ENCODE results near the gene SCNM1.

The SCNM1 gene

GRCh38 chr1:151145304-151146071, 20.5 kb upstream of the SCNM1 start:
- Histone ChIP-seq H3K27ac (peak overlapping the region in 11 of 21 experiments; percentile 57 to 82 (median 75)), H3K4me3 (peak overlapping the region; percentile 59 to 92 (median 64))

DNA sequence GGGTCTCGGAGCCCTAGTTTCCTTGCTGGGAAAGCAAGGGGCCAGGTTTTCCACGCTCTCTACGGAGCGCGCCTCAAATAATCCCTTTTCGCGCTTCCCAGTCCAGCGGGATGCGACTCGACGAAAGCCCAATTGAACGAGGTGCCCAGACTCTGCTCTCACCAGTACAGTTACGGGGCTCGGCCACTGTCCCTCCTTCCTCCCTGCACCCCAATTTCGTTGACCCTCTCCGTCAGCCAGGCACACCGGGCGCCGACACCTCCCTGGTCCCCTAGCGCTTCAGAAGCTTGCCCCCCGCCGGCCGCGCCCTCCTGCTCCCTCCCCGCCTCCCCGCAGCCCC, 19.9 kb upstream of the SCNM1 start:
- peak overlapping the region; percentile 59 to 92 (median 64) for H3K4me3 ChIP-seq
- peak overlapping the region in 20 of 21 experiments; percentile 25 to 82 (median 72) for H3K27ac ChIP-seq

DNA sequence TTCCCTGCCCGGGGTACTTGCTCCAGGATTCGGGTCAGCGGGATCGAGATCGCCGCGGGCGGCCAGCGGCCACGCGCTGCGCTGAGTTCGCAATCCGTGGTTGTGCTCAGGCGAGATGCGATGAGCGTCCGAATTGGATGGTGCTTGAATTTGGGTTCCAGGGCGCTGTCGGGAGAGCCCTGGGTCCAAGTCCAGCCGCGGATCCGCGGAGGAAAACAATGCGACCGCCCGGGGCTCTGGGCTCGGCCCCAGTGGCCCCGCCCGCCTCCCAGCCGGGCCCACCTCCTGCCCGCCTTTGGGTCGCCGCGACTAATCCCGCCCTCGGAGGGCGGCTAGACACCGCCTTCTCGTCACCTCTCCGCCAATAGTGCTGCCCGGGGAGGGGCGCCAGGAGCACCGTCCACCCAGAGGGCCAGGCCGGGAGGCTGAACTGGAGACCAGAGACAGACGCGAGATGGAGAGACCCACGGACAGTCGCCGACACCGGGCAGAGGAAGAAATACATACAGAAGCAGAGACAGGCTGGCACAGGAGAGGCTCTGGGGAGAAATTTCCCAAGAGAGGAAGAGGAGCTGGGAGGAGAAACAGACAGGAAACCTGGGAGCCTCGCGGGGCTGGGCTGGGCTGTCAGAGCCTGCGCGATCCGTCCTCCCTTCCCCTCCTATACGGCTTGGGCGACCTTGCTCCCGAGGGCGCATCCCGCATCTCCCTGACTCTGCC, 19.4 kb upstream of the SCNM1 start, which contains the start of gene SEMA6C:
Gene SEMA6C, minus strand, starts transcription at position 220 of the 720 bp plus-strand sequence. CDS start 4,010 bp downstream, outside the sequence.
- peak within 1 kb of the TSS in 20 of 21 experiments; percentile 25 to 84 (median 74) for H3K27ac ChIP-seq
- peak within 1 kb of the TSS; percentile 59 to 92 (median 64) for H3K4me3 ChIP-seq

DNA sequence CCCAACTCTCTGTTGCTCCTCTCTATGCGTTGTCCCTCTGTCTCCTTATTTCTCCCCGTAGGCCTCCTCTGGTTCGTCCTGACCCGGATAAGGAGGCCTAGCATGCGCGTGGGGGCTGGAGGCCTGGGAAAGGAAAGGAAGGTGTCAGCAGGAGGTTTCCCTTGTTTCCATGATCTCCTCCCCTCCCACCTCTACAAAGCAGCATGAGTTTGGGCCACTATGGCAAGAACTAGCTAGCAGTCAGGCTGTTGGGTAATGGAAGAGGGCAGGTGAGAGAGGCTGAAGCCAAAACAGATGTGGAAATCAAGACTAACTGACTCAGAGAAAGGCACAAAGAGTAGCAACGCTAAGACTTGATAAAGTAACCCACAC, 18.8 kb upstream of the SCNM1 start:
- Histone ChIP-seq H3K27ac (peak overlapping the region in 19 of 21 experiments; percentile 34 to 84 (median 72)), H3K4me3 (peak overlapping the region; percentile 59 to 92 (median 64))

DNA sequence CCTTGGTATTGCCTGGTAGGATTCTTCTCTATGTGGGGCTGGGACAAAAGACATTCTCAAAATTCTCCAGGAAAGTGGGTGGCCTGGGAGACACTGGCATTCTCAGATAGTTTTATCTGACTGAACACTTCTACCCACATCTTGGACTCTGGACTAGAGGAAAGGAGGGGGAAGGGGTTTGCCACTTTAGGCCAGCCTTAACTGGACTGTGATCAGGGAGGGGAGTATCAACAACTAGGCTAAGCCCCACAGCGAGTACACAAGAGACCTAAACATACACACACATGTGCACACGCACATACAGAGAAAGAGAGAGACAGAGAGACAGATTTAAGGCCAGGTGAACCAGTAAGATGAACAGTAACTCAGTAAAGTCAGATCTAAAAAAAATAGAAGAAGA, 18.3 kb upstream of the SCNM1 start:
- H3K27ac ChIP-seq, result peak overlapping the region in 14 of 21 experiments; percentile 34 to 84 (median 74)
- no peak overlapping the region for H3K4me3 ChIP-seq

DNA sequence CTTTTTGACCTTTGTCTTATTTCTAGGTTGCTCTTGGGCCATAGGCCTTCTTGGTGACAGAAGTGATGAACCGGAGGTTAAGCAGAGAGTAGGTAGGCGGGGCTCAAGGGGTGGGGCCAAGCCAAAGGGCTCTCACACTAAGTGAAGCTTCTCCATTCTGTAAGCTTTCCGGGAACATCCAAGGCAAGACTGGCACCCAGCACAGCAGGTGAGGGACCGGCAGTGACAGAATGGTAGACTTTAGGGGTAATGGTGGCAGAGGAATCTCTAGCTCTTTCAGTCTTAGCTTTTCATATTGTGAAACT, 9.5 kb upstream of the SCNM1 start, which contains the start of gene TNFAIP8L2:
Gene TNFAIP8L2, plus strand, starts transcription at position 135 of the 305 bp plus-strand sequence. CDS start 2,049 bp downstream, outside the sequence.
- peak within 1 kb of the TSS; percentile 26 to 43 (median 41) for H3K4me3 ChIP-seq
- peak within 1 kb of the TSS in 20 of 21 experiments; percentile 4 to 93 (median 65) for H3K27ac ChIP-seq

GRCh38 chr1:151157067-151157531, 8.8 kb upstream of the SCNM1 start:
- Histone ChIP-seq H3K4me3 (peak overlapping the region; percentile 26 to 43 (median 41)), H3K27ac (peak overlapping the region in 20 of 21 experiments; percentile 4 to 93 (median 65))

GRCh38 chr1:151158326-151158725, 7.6 kb upstream of the SCNM1 start:
- Histone ChIP-seq H3K4me3 (peak overlapping the region in 3 of 7 experiments; percentile 5 to 43 (median 43)), H3K27ac (peak overlapping the region in 13 of 21 experiments; percentile 7 to 93 (median 54))

DNA sequence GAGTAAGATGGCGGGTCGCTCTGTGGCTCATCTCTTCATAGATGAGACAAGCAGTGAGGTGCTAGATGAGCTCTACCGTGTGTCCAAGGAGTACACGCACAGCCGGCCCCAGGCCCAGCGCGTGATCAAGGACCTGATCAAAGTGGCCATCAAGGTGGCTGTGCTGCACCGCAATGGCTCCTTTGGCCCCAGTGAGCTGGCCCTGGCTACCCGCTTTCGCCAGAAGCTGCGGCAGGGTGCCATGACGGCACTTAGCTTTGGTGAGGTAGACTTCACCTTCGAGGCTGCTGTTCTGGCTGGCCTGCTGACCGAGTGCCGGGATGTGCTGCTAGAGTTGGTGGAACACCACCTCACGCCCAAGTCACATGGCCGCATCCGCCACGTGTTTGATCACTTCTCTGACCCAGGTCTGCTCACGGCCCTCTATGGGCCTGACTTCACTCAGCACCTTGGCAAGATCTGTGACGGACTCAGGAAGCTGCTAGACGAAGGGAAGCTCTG, 7.1 kb upstream of the SCNM1 start:
- H3K4me3 ChIP-seq, result no peak overlapping the region
- H3K27ac ChIP-seq, result peak overlapping the region in 14 of 21 experiments; percentile 7 to 93 (median 52)

DNA sequence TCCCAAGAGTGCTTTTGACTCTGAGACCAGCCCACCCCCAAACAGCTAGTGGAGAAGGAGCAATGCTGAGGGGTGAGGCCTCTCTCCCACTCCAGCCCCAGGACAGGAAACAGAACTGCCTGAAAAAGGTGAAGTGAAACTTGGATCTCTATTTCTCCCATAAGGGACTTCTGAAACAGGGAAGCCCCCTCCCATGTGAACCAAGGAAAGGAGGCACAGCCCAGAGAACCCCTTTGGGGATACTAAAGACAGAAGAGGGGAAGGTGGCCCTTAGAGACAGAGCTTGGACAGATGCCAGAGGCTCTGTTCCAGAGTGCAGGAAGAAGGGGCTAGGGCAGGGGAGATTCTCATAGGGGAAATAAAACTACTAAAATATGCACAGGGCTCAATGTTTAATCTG, 6.6 kb upstream of the SCNM1 start:
- Histone ChIP-seq H3K4me3 (no peak overlapping the region), H3K27ac (peak overlapping the region in 13 of 21 experiments; percentile 12 to 93 (median 52))

- Histone ChIP-seq H3K4me3 (peak overlapping the region; percentile 42 to 77 (median 72)), H3K27ac (peak overlapping the region in 20 of 21 experiments; percentile 52 to 92 (median 86))
Measured at GRCh38 chr1:151164732-151165280, 1.1 kb upstream of the SCNM1 start.

GRCh38 chr1:151165281-151165737, 635 bp upstream of the SCNM1 start:
- H3K27ac ChIP-seq, result peak overlapping the region in 20 of 21 experiments; percentile 52 to 92 (median 86)
- peak overlapping the region; percentile 42 to 77 (median 72) for H3K4me3 ChIP-seq

GRCh38 chr1:151166505-151166956, 587 bp downstream of the SCNM1 start:
- peak overlapping the region; percentile 42 to 77 (median 72) for H3K4me3 ChIP-seq
- H3K27ac ChIP-seq, result peak overlapping the region in 20 of 21 experiments; percentile 12 to 92 (median 88)

GRCh38 chr1:151167116-151167515, 1.2 kb downstream of the SCNM1 start:
- Histone ChIP-seq H3K27ac (peak overlapping the region in 9 of 21 experiments; percentile 82 to 92 (median 88)), H3K4me3 (peak overlapping the region in 5 of 7 experiments; percentile 42 to 76 (median 72))

GRCh38 chr1:151171190-151171589, 5.2 kb downstream of the SCNM1 start:
- H3K4me3 ChIP-seq, result no peak overlapping the region
- no peak overlapping the region for H3K27ac ChIP-seq

DNA sequence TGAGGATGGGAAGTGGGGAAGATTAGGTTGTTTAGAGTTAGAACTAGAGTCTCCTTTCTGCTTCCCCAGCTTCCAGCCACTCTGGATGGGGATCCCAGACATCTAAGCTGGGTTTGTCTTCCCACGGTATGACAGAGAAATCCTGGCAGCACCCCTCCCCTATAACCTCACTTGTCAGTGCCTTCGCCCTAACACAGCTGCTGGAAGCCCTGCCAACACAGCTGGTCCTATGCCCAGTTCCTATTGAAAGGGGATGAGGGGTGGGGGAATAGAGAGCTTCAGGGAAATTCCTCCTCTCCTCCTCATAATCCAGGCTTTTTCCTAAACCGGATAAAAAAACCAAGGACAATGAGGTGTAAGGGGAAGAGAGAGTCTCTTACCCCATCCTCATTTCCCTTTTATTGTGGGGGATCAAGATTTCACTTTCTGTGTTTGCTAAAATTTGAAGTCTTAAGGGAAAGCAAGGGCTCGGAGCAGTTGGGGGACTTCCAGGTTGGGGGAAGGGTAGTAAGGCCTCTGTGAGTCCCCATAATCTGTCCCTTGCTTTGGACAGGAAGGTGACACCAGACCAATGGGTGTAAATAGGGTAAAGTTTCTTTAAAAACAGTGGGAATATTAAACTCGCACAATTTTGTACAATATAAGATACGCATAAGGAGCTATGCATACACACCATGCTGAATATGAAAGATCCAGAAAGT, 9.2 kb downstream of the SCNM1 start:
- H3K27ac ChIP-seq, result peak overlapping the region in 9 of 21 experiments; percentile 17 to 77 (median 56)
- H3K4me3 ChIP-seq, result no peak overlapping the region

- Histone ChIP-seq H3K4me3 (no peak within 1 kb of the TSS), H3K27ac (peak within 1 kb of the TSS in 9 of 21 experiments; percentile 17 to 77 (median 56))
Measured at GRCh38 chr1:151175863-151176262, 9.9 kb downstream of the SCNM1 start, which contains the start of gene TMOD4. TSS of gene TMOD4 (minus strand) at chr1:151175981. CDS start at chr1:151174875, 1,106 bp downstream.

GRCh38 chr1:151176514-151177045, 10.6 kb downstream of the SCNM1 start:
- Histone ChIP-seq H3K4me3 (no peak overlapping the region), H3K27ac (no peak overlapping the region)
